AG09319 (cell line): ENCODE measurements around the gene MCM10.

Source experiments
- DNase-seq: peaks from one replicate; pipeline ENCODE4 v3.0.0-alpha.2; 2010; ENCODE audit warnings: low read depth; ENCODE audit errors: extremely low read depth
- CTCF ChIP-seq: IDR thresholded peaks from 2 replicates; pipeline ENCODE4 v1.5.1; 2011; ENCODE audit warnings: low read depth, mild to moderate bottlenecking, inconsistent platforms, low read length, moderate library complexity

The MCM10 gene

GRCh38 chr10:13167568-13167967 is 6.2 kb downstream of the MCM10 start:
- no peak for DNase-seq
- TF ChIP-seq CTCF = no peak

GRCh38 chr10:13168781-13169180 is 7.4 kb downstream of the MCM10 start:
- TF ChIP-seq CTCF = no peak
- no peak for DNase-seq

DNA sequence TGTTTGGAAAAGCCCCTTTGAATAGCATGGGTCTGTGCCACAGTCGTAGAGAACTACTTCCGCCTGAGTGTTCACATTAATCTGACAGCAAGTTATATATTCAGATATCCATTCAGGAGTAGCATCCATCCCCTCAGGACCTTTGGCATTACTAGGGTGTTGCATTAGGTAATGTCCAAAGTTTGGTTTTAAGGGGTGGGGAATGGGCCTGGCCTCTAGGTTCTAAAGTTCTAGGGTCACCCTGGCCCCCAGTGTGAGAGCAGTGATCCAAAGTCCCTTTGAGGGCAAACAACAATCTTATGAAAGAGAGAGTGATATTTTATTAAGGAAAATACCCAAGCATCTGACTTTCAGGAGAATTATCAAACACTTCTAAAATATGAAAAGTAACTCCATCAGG is 12.3 kb downstream of the MCM10 start:
- no peak for DNase-seq
- TF ChIP-seq CTCF = no peak

- no peak for TF ChIP-seq CTCF
- no peak for DNase-seq
Measured at GRCh38 chr10:13180788-13181187, 19.4 kb downstream of the MCM10 start.

DNA sequence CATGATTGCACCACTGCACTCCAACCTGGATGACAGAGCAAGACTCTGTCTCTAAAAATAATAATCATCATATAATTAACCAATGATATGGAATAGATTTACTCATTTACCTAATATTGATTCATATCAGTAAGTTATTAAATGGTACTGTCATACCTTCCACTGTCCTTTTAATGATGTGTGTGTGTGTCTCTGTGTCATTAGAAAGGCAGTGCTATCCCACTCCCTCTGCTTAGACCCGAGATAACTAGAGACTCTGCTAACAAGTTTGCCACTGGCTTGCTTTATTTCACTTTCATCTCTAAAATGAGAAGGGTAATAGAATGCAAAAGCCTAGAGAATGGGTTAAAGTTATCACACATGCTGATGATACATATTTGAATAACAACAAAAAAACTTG is 21.1 kb downstream of the MCM10 start:
- no peak for DNase-seq
- TF ChIP-seq CTCF = no peak

GRCh38 chr10:13183625-13184024 is 22.3 kb downstream of the MCM10 start:
- no peak for TF ChIP-seq CTCF
- no peak for DNase-seq

DNA sequence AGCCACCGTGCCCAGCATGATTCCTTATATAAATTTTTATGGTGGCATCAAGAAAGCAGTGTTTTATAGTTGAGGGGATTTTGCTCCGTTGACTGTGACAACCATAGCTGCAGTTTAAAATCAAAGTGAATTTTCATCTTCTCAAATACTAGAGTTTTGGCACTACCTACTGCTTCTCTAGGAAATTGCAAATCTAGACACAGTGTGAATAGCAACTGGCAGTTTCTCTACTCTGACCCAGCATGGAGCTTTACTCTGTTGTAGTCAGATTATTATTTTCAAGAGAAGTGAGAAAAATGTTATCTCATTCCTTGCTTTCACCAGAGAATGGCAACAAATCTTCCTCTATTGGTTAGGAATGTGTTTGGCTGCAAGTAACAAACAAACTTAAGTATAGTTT is 22.9 kb downstream of the MCM10 start:
- no peak for TF ChIP-seq CTCF
- DNase-seq = no peak
